Stimulated activated CD4-positive, alpha-beta T cell treated with anti-CD3 and anti-CD28 coated beads, Interleukin-4, amount 100 ng/mL, for 4 hours (primary cell): ENCODE results near the gene SPDYA.
"Not testable (repeated sequence)": the region's sequence is repeated elsewhere in the genome, so short reads cannot be mapped to it uniquely, and the experiment has no call there.

Experiments
- DNase-seq, 2 experiments: peaks; one replicate each; pipeline ENCODE4 v3.0.0-alpha.2; 2020

Gene SPDYA

DNA sequence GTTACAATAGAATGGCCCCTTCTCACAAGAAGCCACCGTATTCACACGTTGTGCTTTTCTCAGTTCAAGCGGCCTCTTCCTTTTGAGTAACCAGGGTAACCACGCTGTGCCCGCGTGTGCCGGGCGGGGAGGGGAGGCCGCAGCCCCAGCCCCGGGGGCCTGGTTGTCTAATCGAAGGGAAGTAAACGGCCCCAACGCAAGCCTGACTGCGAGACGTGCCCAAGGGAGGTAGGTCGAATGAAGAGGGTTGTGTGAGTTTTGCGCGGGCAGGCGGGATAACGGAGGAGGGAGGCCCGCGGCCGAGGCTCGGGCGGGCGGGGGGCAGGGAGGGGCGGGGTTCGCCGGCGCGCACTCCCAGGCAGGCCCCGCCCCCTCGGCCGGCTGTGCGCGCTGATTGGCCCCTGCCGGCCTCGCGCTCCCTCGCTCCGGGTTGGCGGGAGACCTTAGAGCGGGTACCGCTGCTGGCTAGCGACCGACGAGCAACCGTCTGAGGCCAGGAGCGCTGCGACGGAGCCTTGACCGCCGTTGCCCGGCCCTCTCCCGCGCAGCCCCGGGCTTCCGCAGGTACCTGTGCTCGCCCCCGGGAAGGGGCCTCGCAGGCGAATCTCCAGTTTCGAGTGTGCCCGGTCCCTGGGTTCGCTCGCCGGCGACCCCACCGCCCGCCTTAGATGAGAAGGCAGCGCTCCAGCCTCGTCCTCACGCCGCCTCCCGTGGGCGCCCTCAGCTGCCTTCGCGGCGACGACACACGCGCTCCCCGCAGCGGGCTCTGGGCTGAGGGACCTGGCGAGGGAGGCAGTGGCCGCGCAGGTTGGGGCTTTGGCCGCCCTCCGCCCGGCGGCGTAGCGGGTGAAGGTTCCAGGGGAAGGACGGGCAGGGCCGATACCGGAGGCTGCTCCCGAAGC is at the start of gene SPDYA:
Gene SPDYA (plus strand): TSS at position 451 of the 902 bp plus-strand sequence. CDS start 5,181 bp downstream, outside the sequence.
- peak; percentile 77 to 81 for DNase-seq

DNA sequence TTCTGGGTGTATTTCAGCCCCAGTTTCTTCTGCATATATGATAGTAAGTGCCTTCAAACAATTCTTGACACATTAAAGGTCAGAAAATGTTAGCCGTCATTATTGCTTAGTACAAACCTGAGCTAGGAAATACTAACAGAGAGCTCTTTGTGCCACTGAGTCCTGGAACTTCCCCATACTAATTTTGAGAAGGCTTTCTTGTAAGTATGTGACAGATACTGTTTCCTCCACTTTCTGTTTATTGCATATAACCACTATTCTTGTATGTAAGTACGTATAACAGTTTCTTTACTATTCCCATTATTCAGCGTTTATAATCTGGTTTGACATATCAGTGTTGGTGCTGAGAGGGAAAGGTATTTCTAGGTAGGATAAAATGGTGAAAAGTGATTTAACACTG is 49.2 kb upstream of the SPDYA start:
- DNase-seq, result no peak

DNA sequence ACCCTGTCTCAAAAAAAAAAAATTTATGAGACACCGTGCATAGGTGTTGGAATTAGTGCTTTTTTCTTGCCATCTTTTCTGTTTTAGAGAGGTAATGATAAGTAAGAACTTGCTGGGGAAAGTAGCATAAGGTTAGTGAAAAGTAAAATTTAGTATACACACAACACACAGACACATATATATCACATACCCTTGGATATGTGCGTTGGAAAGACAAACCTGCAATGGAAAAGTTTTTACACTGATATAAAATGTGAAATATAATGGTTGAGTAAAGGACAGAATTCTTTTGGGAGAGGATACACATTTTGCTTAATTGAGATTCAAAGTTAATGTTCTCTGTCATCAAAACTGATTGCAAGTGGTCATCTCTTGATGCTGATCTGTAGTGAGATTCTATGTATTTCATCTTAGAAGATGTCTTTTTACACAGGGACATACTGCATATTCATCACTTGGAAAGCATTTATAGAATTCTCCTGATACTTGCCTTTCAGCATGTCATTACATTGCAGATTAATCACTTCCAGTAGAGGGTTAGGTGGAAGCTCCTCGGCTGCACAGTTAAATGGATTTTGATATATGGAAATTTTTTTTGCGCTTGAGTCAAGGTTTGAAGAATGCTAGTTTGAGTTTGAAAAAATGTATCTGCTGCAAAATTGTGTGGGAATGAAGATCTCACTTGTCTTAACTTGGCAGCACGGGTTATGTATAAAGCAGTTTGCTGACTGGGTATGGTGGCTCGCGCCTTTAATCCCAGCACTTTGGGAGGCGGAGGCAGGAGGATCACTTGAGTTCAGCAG is 45.5 kb upstream of the SPDYA start:
- DNase-seq, result no peak

DNA sequence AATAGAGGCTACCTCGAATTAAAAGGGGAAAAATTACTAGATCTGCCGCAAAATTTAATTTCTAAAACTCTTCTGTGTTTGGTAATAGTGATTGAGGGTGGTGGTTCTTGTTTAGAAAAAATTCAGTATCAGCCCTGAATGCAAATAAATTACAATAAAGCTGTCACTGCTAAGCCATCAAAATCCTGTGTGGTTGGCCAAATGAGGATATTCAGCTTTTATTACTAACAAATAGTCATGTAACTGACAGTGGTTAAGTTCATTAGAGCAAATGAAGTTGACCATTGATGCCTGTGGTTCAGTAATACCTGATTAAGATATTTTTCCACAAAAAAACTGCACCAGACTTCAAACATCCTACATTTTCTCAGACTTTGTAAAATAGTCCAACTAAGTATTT is 44.6 kb upstream of the SPDYA start:
- no peak for DNase-seq

DNA sequence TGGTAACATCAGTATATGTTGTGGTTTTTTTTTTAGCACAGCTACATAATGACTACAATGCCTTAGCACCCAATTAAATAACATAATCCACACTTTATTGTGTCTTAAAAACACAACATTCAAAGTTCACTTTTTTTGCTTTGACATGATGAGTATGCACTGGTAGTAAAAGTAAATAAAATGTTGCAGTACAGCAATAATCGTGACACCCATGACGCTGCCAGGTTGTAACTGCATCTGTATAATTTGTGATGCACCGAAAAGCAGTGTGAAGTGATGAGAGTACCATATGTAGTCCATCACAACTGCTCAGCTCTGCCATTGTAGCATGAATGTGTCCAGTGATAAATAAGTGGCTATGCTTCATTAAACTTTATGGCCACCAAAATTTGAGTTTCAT is 43.3 kb upstream of the SPDYA start:
- no peak for DNase-seq

DNA sequence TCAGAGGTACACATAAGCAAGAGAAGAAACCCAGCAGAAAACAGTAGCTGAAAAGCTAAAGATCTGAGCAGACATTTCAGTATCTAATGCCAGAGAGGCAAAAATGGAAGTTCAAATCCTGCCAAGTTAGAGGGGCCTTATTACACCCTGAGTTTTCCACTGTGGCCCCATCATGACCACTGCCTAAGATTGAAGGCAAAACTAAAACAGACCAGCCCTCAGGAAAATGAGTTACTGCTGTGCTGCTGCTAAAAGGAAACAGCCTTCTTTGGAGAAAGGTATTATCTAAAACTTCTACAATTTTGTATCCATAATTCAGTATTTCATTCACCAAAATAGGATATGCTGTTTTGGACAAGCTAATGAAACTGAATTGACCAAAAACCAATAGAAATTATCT is 42.2 kb upstream of the SPDYA start:
- no peak for DNase-seq

DNA sequence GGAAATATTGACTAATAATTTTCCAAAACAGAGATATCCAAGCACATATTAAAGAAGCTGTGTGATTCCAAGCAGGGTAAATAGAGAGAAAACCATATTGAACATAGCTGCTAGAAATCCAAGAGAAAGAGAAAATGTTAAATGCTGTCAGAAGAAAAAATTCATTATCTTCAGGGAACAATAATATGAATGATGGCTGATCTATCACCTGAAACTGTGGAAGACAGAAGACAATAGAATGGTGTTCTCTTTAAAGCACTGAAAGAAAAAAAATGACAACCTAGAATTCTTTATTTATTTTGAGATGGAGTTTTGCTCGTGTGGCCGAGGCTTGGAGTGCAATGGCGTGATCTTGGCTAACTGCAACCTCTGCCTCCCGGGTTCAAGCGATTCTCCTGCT is 41.7 kb upstream of the SPDYA start:
- DNase-seq, result no peak

DNA sequence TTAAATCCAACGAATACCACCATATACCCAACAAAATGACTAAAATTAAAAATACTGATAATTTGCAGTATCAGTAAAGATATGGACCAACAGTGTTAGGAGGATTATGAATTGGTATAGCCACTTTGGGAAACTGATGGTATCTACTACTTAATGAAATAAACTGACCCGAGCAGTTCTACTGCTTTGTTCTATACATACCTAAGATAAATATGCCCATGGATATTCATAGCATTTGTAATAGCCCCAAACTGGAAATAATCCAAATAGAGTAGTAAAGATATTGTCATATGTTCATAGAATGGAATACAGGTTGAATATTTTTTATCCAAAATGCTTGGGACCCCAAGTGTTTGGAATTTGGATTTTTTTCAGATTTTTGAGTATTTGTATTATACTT is 38.3 kb upstream of the SPDYA start:
- no peak for DNase-seq

DNA sequence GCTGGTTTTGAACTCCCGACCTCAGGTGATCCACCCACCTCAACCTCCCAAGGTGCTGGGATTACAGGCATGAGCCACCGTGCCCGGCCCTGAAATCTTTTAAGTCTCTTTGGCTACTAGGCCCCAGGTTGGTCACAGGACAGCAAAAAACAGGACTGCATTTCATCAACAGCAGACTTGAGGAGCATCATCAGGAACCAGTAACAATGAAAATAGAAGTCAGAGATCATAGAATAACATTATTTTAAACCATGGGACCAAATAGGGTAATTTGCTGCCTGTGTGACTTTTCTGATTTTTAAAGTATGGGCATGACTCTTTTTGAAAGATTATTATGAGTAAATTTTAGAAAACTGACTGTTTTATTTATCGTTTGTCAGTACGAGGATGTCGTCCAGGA is 34.2 kb upstream of the SPDYA start:
- DNase-seq, result no peak

DNA sequence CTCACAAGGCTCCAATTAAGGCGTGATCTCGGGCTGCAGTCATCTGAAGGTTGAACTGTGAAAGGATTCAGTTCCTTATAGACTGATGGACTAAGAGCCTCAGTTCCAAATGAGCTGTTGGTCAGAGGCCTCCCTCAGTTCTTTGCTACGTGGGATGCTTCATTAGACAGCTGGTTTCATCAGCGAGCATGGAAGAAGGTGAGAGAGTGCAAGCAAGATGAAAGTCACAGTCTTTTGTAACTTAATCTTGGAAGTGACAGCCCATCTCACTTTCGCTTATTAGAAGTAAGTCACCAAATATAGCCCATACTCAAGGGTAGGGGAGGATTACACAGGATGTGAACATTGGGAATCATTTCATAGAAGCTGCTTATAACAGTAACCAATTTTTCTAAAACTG is 32.2 kb upstream of the SPDYA start:
- DNase-seq, result no peak

DNA sequence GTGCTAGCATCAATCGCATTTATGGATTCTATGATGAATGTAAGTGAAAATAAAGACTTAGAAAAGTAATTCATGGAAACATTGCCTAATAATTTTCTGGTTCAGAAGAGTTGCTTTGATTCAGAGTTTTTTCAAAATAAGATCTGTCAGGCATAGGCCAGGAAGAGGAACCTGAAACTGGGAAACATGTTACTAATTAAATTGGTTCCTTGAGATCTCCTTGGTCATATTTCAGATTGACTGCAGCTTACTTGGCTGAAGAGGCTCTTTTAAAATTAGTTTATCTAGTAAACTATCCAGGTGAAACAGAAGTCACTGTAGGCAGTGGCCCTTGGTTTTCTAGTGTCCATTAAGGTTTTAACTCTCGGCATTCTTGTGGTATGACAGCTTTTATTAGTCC is 31.6 kb upstream of the SPDYA start:
- DNase-seq, result no peak

DNA sequence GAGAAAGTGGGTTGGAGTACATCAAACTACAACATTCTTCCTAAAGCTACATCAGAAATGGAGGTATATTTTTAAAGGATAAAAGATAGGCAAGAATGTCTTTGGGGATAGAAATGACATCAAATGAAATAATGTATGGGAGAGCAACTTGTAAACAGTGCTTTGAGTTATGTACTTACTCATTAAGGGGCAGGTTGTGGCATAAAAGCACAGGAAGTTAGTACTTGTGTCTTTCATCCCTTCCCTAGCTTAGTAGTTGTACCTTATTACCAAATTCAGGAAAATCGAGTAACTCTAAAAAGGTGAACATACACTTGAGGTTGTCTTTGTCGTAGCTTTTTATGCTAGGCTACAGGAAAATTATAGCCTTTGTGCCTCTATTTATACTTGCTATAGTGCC is 30.1 kb upstream of the SPDYA start:
- DNase-seq, result no peak

DNA sequence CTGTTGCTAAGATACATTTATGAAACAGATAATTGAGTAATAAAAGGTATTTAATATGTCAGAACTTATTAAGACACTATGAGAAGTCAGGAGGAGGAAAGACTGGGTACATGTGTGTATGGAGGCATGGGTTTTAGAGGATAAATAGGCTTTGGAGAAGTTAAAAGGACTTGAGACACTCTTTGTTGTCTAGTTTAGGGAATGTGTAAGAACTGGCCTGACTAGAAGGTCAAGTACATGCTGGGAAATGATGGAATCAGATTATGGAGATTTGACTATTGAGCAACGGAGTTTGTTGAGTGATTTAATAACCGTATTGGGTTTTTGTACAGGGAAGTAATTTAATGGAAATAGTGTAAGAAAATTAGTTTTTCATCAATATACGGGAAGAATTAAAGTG is 28.2 kb upstream of the SPDYA start:
- DNase-seq, result no peak

DNA sequence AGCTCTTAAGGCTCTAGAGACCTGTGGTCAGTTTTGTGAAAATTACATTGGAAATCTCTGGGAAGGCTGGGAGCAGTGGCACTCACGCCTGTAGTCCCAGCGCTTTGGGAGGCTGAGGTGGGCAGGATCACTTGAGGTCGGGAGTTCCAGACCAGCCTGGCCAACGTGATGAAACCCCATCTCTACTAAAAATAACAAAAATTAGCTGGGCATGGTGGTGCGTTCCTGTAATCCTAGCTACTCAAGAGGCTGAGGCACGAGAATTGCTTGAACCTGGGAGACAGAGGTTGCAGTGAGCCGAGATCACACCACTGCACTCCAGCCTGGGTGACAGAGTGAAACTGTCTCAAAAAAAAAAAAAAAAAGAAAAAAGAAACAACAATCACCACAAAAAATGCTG is 26.1 kb upstream of the SPDYA start:
- not testable (repeated sequence) for DNase-seq

DNA sequence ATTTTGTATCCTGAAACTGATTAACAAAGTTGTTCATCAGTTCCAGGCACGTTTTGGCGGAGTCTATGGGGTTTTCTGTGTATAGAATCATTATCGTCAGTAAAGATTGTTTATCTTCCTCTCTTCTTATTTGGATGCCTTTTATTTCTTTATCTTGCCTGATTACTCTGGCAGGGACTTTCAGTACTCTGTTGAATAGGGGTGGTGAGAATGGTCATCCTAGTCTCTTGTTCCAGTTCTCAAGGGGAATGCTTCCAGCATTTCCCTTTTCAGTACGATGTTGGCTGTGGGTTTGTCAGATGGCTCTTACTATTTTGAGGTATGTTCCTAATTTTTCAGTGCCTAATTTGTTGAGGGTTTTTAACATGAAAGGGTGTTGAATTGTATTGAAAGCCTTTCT is 14.0 kb upstream of the SPDYA start:
- DNase-seq, result no peak

DNA sequence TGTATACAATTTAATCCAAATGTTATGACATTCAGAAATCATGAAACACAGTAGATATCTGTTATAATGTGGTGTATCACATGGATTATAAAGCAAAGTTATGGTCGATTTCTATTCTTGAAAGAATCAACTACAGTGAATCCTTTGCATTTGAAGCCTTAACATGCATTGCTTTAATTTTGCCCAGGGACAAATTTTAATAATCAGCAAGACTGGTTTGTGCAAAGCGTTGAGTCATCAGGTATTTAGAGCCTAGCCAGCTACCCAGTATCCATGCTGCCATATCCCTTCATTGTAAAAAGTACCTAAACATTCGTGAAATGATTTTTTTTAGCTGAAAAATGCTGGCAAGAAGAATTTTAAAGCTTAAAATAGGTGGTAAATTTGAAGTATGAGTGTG is 8.9 kb upstream of the SPDYA start:
- DNase-seq, result no peak

DNA sequence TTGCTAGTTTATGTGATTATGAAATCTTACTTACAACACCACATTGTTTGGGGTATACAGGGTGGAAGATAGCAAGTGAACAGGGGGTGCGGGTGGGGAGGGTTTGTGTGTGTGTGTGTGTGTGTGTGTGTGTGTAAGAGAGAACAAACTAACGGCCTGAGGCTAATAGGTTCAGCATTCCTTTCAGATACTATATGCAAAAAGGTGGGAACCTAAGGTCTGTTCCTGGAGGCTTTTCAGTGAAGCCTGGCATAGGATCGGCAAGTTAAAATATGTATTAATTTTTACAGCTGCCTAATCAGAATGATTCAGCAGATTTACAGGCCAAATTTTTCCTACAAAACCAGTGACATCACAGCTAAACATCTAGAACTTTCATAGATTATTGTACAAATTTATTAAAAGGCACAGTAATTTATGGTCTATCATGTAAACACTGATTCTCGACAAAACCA is 7.6 kb upstream of the SPDYA start:
- DNase-seq, result no peak

DNA sequence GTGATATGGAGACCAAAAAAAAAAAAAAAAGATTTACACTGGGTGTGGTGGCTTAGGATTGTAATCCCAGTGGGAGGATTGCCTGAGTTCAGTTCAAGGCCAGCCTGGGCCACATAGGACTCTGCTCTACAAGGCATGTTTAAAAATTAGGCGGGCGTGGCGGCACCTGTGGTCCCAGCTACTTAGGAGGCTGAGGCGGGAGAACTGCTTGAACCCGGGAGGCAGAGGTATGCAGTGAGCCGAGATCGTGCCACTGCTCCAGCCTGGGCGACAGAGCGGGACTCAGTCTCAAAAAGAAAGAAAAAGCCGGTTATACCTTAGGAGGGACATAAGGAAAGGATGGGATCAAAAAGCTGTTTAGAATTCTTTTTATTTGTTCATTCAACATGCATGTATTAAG is 707 bp upstream of the SPDYA start:
- no peak for DNase-seq

DNA sequence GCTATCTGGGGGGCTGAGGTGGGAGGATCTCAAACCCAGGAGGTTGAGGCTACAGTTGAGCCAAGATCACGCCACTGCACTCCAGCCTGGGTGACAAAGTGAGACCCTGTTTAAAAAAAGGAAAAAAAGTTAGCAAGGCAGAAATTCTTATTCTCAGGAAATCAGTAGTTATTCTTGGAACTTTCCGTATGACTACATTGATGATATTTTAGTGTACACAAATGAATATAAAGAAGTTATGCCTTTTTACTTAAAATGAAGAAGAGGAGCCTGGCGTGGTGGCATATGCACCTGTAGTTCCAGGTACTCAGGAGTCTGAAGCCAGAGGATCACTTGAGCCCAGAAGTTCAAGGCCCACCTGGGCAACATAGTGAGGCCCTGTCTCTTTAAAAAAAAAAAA is 7.4 kb downstream of the SPDYA start:
- DNase-seq, result no peak

DNA sequence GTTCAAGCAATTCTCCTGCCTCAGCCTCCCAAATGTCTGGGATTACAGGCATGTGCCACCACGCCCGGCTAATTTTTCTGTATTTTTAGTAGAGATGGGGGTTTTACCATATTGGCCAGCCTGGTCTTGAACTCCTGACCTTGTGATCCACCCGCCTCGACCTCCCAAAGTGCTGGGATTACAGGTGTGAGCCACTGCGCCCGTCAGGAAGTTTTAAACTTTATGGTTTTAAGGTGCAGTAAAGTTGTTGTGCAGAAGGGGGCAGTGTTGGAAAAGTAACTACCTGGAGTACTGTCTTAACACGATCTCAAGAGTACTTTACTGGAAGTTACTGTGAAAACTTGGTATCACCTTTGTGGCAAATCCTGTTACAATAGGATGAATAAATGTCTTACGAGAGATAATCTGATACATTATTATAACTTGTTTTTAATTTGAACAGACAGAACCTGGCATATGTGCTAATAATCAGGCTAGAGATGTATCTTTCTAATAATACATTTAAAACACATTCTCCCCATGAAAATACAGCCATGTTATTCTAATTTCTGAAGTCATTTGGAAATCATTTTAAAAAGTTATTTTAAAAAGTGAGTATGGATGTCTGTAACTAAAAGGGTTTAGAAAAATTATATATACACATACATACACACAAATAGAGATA is 10.8 kb downstream of the SPDYA start:
- DNase-seq, result peak; percentile 25 to 39

DNA sequence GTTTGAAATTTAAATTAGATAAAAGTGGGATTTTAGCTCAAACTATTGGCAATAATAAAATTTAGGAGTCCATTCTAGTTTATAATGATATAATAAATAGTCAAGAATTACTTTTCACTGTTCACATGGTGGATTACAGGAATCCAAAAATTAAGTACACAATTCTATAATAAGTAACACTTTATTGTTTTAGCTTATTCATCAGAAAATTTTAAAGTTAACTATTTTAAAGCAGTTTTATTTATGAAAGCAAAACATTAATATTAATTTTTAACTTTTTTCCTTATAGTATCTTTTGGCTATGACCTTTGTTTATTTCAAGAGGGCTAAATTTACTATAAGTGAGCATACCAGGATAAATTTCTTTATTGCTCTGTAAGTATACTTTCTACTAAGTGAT is 11.4 kb downstream of the SPDYA start:
- no peak for DNase-seq

DNA sequence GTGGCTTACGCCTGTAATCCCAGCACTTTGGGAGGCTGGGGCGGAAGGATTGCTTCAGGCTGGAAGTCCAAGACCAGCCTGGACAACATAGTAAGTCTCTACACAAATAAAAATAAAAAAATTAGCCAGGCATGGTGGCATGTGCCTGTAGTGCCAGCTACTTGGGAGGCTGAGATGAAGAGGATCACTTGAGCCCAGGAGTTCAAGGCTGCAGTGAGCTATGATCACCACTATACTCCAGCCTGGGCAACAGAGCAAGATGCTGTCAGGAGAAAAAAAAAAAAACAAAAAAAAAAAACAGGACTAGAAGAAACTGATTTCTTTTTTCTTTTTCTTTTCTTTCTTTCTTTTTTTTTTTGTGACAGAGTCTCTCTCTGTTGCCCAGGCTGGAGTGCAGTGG is 13.6 kb downstream of the SPDYA start:
- no peak for DNase-seq

DNA sequence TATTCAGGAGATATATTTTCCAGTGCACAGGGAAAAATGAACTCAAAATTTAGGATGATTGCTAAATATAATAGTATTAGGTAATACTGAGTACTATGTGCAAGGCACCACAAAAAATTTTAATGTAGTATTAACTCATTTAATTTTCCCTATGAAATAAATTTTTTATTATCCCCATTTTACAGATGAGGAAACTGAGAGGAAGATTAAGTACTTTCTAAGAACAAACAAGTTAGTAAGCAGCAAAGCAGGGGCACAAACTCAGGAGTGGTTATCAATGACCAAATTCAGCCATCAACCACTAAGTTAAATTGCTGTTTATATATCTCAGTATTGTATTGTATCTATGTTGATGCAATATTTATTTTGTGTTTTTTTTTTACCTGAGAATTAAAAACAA is 14.2 kb downstream of the SPDYA start:
- no peak for DNase-seq

DNA sequence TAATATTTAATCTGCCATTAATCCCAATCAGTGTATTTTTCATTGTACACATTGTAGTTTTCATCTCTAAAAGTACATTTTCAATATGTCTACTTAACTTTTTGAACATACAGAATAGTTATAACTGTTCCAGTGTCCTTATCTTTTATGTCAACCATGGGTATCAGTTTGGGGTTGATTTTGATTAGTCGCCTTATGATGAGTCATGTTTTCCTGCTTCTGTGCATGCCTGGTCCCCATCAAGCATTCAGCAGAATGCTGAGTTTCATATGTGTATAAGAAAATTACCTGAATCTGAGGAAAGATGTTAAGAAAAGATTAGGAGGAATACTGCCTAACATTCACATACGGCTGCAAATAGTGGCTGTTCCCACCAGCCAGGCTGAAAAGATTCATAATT is 17.7 kb downstream of the SPDYA start:
- DNase-seq, result no peak
